NCI-H2171 treated with DMSO at 0.1 percent for 48 hours (cell line): ENCODE results near the gene ABCA1.
"Not testable (repeated sequence)": the region's sequence is repeated elsewhere in the genome, so short reads cannot be mapped to it uniquely, and the experiment has no call there.

Source experiments
- DNase-seq: peaks from one replicate; lab custom pipeline; 2025; lab: John Stamatoyannopoulos, UW

ABCA1 gene

DNA sequence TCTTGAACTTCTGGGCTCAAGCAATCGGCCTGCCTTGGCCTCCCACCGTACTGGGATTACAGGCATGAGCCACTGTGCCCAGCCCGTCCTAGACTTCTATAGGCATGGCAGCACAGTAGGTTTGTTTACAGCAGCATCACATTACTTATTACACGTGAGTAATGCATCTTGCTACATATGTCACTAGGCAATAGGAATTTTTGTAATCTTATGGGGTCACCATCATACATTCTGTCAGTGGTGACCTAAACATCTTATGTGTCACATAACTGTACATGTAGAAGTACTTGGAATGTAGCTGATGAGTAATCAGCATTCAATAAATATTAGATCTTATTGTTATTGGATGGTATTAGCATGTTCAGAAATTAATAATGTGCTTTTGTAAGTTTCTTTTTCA lies 22.9 kb upstream of the ABCA1 start:
- no peak for DNase-seq

GRCh38 chr9:104948277-104948676 lies 20.3 kb upstream of the ABCA1 start:
- no peak for DNase-seq

DNA sequence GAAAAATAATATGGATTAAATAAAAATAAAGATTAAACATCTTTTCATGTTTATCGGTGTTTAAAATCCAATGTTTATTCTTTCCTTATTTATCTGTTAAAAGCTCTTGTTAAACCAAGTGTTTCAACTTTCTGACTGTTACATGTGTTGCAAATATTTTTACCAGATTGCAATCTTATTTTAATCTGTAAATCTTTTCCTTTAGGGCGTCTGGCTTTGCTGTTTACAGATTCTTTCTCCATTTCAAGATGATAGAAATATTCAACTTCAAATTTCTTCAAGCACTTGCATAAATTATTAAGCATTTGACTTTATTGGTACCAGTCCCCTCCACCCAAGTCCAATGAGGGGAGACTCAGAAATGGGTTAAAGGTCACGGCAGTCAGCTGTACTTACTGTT lies 16.9 kb upstream of the ABCA1 start:
- no peak for DNase-seq

DNA sequence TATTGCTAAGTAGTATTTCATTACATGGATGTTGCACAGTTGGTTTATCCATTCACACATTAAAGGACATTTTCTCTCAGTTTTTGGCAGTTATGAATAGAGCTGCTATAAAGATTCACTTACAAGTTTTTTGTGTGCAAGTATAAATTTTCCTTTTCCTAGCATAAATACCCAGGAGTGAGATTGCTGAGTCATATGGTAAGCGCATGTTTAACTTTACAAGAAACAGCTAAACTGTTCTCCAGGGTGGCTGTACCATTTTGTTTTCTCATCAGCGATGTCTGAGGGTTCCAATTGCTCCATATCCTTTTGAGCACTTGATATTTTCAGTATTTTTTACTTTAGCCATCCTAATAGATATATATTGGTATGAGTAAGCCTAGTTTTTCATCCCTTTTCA lies 16.4 kb upstream of the ABCA1 start:
- no peak for DNase-seq

DNA sequence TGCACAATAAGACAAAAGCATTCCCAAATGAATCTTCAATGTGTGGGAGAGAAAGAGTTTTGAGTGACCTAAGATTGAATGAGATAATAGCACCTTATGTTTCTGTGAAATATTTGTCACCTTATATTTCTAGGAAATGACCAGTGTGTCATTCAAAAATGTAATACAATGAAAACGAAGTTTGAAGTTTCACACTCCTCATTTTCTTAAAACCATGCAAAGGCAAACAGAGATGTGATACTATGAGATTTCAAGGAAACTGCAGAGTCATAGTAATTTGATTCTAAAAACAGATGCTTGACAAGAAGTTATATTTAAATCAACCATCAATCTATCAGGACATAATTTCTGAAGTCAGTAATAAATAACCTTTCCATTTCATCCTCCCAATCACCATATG lies 13.6 kb upstream of the ABCA1 start:
- DNase-seq = no peak

- no peak for DNase-seq
Measured at GRCh38 chr9:104936291-104936690, 8.3 kb upstream of the ABCA1 start.

DNA sequence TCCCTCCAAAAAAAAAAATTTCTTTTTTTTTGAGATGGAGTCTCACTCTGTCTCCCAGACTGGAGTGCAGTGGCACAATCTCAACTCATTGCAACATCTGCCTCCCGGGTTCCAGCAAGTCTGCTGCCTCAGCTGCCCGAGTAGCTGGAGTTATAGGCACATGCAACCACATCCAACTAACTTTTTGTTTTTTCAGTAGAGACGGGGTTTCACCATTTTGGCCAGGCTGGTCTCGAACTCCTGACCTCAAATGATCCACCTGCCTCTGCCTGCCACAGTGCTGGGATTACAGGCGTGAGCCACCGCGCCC lies 7.5 kb upstream of the ABCA1 start:
- not testable (repeated sequence) for DNase-seq

DNA sequence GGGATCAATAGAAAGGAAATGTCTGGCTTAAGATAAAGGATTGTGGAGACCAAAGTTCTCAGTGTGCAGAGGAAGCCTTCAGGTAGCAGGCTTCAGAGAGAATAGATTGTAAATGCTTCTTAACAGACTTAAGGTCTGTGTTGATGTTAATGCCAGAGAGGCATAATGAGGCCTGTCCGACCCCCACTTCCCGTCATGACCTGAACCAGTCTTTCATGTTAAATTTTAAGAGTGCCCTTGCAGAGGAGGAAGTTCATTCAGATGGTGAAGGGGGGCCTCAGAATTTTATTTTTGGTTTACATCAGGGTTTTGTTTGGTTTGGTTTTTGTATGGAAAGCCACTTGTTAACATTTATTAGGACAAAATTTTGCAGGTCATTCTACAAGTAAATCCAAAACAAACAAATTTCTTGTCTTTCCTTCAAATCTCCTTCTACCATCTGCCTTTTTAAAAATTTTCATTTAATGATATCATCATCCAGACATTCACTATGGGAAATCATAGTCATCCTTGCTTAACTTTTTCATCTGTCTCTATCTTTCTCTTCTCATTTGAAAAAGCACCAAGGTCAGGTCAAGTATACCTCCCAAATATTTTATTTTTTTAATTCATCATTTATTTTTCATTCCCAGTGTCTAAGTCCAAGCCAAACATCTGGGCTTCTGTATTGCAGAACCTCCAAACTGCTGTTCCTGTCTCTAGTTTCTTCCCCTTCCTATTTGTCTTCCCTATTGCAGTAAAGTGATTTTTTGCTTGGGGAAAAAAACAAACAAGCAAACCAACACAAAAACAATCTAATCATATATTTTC lies 6.9 kb upstream of the ABCA1 start:
- DNase-seq = no peak

DNA sequence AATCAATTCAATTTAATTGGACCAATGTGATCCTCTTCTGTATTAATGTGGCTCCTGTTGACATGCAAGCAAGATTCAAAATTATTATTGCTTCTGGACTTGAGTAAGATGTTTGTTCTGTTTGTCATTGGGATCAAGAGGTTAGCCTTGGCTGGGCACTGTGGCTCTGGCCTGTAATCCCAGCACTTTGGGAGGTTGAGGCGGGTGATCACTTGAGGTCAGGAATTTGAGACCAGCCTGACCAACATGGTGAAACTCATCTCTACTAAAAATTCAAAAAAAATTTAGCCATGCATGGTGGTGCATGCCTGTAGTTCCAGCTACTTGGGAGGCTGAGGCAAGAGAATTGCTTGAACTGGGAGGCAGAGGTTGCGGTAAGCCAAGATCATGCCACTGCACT lies 5.1 kb upstream of the ABCA1 start:
- not testable (repeated sequence) for DNase-seq

DNA sequence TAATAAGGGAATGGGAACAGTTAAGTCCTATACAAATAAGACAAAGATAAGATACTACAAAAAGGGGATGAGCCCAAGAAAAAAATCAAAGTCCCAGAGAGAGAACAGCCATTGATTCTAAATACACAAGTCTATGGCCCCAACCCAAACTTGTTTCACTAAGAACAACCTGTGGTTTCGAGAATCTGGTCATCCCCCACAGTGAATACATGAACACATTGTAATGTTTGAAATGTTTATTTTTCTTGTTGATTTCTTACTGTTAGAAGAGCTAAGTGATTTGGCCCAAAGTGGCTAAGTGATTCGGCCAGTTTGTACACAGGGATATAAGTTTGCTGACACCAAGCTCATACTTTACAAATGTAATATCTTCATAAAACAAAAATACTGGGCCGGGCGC lies 3.3 kb upstream of the ABCA1 start:
- DNase-seq = no peak

DNA sequence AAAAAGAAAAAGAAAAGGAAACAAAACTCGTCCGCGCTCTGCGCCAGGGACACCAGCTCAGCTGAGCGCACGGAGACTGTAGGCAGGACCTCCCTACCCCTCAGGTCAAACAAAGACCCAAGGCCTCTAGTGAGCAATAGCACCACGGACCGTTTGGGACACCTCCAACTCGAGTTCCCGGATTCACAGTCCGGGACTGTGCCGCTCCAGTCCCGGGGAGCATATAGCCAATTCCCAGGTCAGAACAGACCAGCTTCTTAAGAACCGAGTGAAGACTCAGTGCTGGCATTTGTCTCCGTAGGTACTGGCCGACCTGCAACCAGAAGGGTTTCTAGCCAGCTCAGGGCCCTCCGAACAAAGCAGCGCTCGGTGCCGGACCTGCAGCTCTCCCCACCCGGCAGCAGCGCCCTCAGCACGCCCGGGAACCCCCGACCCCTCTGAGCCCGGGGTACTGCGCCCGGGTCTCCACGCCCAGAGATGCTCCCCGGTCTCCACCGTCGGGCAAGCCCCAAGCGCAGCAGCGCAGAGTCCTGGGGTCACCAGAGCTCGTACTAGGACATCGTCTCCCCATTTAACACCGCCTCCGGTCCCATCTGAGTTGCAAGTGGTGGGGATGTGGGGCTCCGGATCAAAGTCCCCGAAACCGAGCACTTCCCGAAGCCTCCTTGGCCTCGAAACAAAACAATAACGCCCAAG lies 591 bp downstream of the ABCA1 start:
- peak; percentile 49 for DNase-seq

- DNase-seq = no peak
Measured at GRCh38 chr9:104923740-104924139, 4.2 kb downstream of the ABCA1 start.

DNA sequence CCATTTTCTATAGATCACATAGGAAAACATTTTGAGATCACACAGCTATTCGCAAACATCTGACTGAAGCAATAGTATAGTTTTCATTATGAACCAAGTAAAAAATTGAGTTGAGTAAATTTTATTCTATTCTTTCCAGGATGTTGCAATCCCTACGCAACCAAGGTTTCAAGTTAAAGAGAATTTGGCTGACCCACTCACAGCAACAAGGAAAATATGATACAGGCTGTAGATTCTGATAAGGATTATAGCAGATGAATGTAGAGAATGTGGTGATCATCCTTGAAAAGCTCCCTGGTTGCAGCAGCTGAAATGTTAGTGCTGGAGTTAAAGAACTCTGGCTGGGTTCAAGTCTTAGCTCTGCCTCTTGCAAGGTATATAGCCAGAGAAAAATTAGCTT lies 4.7 kb downstream of the ABCA1 start:
- DNase-seq = no peak

DNA sequence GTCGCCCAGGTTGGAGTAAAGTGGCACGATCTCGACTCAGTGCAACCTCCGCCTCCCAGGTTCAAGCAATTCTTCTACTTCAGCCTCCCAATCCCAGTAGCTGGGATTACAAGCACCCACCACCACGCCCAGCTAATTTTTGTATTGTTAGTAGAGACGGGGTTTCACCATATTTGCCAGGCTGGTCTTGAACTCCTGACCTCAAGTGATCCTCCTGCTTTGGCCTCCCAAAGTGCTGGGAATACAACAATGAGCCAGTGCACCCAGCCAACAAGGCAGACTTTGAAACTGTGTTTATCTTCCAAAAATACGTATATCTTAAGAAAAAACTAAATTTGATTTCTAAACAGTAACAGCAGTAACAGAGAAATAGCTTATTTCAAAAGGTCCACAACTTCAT lies 5.2 kb downstream of the ABCA1 start:
- DNase-seq = not testable (repeated sequence)

DNA sequence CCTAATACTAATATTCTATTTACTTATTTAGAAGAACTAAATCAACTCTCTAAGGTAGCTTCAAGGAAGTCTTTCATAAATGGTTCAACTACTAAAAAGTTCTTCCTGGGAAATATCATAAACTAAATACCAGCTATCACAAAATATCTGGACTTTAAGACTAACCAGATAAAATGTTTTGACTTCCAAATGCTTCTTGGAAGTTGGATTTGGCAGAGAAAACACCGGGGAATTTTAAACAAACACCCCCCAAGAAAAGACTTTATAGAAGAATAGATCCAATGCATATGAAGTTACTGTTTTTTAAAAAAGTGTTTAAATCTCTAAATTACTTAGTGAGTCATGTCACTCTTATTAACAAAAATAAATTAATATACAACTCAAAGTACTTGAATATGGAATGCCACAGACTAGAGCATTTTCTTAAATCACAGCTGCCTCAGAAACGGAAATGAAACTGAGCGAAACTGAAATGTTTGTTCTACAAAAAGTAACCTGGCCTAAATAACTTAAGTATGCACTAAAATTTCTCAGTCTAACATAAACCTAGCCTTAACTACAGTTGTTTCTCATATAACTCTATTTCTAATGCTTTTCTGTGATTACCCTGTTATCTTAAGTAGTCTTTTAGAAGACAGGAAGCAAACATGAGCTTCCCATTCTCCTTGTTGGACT lies 6.8 kb downstream of the ABCA1 start:
- no peak for DNase-seq

DNA sequence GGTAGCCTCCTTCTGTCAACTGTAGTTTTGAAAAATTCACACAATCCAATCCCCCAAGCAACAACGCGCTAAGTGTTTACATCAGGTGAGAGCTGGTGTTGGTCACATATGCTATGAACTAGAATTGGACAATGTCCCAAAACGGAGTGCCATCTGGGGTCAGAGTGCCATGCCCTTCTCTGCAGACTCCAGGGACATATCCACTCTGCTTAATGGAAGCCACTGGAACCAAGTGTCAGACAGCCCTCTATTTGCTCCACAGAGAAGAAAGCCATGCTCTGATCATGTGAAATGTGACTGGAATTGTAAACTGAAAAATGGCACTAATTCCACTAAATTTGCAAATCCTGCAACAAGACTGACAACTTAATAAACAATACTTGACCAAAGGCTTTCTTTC lies 12.2 kb downstream of the ABCA1 start:
- no peak for DNase-seq

- no peak for DNase-seq
Measured at GRCh38 chr9:104915049-104915448, 12.9 kb downstream of the ABCA1 start.

DNA sequence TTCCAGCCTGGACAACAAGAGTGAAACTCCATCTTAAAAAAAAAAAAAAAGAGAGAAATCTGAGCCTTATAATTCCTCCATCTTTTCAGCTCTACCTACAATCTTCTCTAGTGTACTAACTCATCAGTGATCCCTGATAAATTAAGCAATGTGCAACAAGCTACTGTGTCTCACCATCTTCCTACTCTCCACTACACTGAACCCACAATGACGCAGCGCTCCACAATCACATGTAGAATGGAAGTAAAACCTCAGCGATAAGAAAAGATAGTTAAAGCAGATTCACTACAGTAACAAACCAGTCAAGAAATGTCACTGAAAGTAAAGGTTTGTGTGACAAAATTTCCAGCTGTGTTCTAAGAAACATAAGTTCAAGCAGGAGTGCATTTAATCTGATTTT lies 13.5 kb downstream of the ABCA1 start:
- DNase-seq = no peak

- no peak for DNase-seq
Measured at GRCh38 chr9:104912606-104913005, 15.3 kb downstream of the ABCA1 start.

DNA sequence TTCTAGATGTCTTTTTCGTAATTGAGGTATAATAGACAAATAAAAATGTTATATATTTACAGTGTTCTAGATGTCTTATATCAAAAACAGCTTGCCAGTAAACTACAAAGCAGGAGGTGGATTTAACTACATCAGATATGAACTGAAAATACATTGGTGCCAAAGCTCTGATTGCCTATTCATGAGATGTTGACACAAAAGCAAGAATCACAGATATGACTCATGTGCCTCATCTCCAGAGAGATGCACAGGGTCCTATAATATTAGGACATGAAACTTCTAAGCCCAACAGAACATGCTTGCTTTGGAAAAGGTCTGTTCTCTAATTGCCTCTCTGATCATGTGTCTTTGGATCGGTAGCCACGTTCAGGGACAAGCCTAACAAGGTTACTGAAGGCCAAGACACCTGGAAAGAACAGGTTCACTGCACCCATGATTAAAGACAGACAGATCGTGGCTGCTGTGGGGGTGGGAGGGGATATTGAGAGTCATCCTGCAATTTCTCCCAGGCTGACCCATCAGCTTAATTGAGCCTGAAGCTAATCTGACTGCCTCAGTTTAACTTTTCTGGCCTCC lies 16.8 kb downstream of the ABCA1 start:
- no peak for DNase-seq

- no peak for DNase-seq
Measured at GRCh38 chr9:104907278-104907951, 20.5 kb downstream of the ABCA1 start.
